B cell (primary cell): ENCODE results near the gene C13orf42. TPM values are rescaled to one million over a fixed set of nuclear protein-coding genes. Genes with fewer than 3 reads are reported as not detected.
"Not testable (repeated sequence)": the region's sequence is repeated elsewhere in the genome, so short reads cannot be mapped to it uniquely, and the experiment has no call there.

Source experiments
- ATAC-seq: fragments of 200-7000 bp; cut with Tn5 transposase; one replicate; pipeline ENCODE4 v1.10.0; 2021; ENCODE audit warnings: low read depth, mild to moderate bottlenecking, moderate number of reproducible peaks, moderate library complexity
- CTCF ChIA-PET: fragments of 350-600 bp; sonication (Branson Sonifier 250); formaldehyde crosslinking; loops from one replicate; lab custom pipeline; 2021; ENCODE audit warnings: antibody characterized with exemption, inconsistent platforms; lab: Charles Lee
- POLR2A ChIA-PET: fragments of 350-600 bp; sonication (Branson Sonifier 250); formaldehyde crosslinking; loops from one replicate; lab custom pipeline; 2021; ENCODE audit warnings: antibody characterized with exemption; lab: Charles Lee
- DNase-seq: peaks from one replicate; pipeline ENCODE4 v3.0.0; 2013
- H2AFZ ChIP-seq: 2 replicates; pipeline ENCODE4 v1.6.1; 2012; ENCODE audit warnings: mild to moderate bottlenecking, low read depth, low read length; ENCODE audit not compliant: insufficient read depth, poor library complexity, severe bottlenecking
- H3K27ac ChIP-seq, 2 donors: 1 replicate in 1 of 2; 2 replicates in 1 of 2; pipeline ENCODE4 v1.5.1; 2012 to 2013; ENCODE audit warnings: low read length in 2 of 2, mild to moderate bottlenecking in 2 of 2, moderate library complexity in 1 of 2
- H3K27me3 ChIP-seq, 4 experiments: fragments of 200-600 bp in 1 of 4; sonication (generic) in 1 of 4; replicated peaks in 1 of 4; 1 replicate in 2 of 4; 2 replicates in 2 of 4; pipeline versions ENCODE4 v1.6.1 to v1.7.0; 2013 to 2016; ENCODE audit warnings: low read length in 3 of 4, mild to moderate bottlenecking in 2 of 4, mixed read lengths in 1 of 4, moderate library complexity in 1 of 4; ENCODE audit not compliant: insufficient read depth in 4 of 4, control insufficient read depth in 3 of 4; ENCODE audit errors: control extremely low read depth in 1 of 4
- H3K36me3 ChIP-seq, 2 experiments: replicated peaks in 1 of 2; 1 replicate in 1 of 2; 2 replicates in 1 of 2; pipeline versions ENCODE4 v1.6.1 to v1.7.1; 2013; ENCODE audit warnings: low read length in 1 of 2; ENCODE audit not compliant: insufficient read depth in 2 of 2, control insufficient read depth in 1 of 2; ENCODE audit errors: control extremely low read depth in 1 of 2, extremely low read depth in 1 of 2
- H3K4me1 ChIP-seq, 2 donors: fragments of 200-600 bp in 1 of 2; sonication (generic) in 1 of 2; 1 replicate in 1 of 2; 2 replicates in 1 of 2; pipeline versions ENCODE4 v1.5.1 to v1.6.1; 2013 to 2017; ENCODE audit warnings: low read length in 2 of 2; ENCODE audit not compliant: control insufficient read depth in 2 of 2, insufficient read depth in 2 of 2
- H3K4me2 ChIP-seq: replicated peaks from 2 replicates; pipeline ENCODE3; 2012; ENCODE audit warnings: mild to moderate bottlenecking, low read depth, low read length; ENCODE audit not compliant: poor library complexity, severe bottlenecking
- H3K4me3 ChIP-seq, 5 experiments: fragments of 200-600 bp in 1 of 5; sonication (generic) in 1 of 5; 1 replicate in 3 of 5; 2 replicates in 2 of 5; pipeline versions ENCODE4 v1.5.1 to v1.7.0; 2011 to 2016; ENCODE audit warnings: low read length in 4 of 5, mild to moderate bottlenecking in 4 of 5, low read depth in 2 of 5, control low read depth in 1 of 5, moderate library complexity in 1 of 5; ENCODE audit not compliant: insufficient read depth in 1 of 5; ENCODE audit errors: control extremely low read depth in 1 of 5, extremely low read depth in 1 of 5
- H3K79me2 ChIP-seq: fragments of 200-600 bp; sonication (generic); one replicate; pipeline ENCODE4 v1.6.0; 2016; ENCODE audit warnings: low read length; ENCODE audit not compliant: control insufficient read depth, insufficient read depth
- H3K9ac ChIP-seq: fragments of 200-600 bp; sonication (generic); 2 replicates; pipeline ENCODE4 v1.6.1; 2017; ENCODE audit warnings: mild to moderate bottlenecking, low read length, moderate library complexity
- H3K9me3 ChIP-seq, 3 donors: one replicate each; pipeline versions ENCODE4 v1.6.1 to v1.7.1; 2013; ENCODE audit warnings: low read length in 2 of 3; ENCODE audit not compliant: control insufficient read depth in 2 of 3, insufficient read depth in 1 of 3; ENCODE audit errors: control extremely low read depth in 1 of 3
- H4K20me1 ChIP-seq: 2 replicates; pipeline ENCODE4 v1.6.0; 2012; ENCODE audit warnings: mild to moderate bottlenecking, low read length; ENCODE audit not compliant: insufficient read depth, control insufficient read depth, poor library complexity, severe bottlenecking
- H3K27ac Mint-ChIP-seq: one replicate; pipeline ENCODE4 v1.8.0; 2021; ENCODE audit warnings: mixed read lengths
- H3K27me3 Mint-ChIP-seq: one replicate; pipeline ENCODE4 v1.8.0; 2021; ENCODE audit warnings: mixed read lengths
- H3K4me1 Mint-ChIP-seq: one replicate; pipeline ENCODE4 v1.8.0; 2021; ENCODE audit warnings: mixed read lengths
- H3K4me3 Mint-ChIP-seq: one replicate; pipeline ENCODE4 v1.8.0; 2021; ENCODE audit warnings: mixed read lengths
- H3K9me3 Mint-ChIP-seq: one replicate; pipeline ENCODE4 v1.8.0; 2022; ENCODE audit warnings: mixed read lengths; ENCODE audit not compliant: insufficient read depth
- CTCF ChIP-seq: fragments of 200-600 bp; IDR thresholded peaks from one replicate; pipeline ENCODE4 v1.8.0; 2022; ENCODE audit warnings: antibody characterized with exemption, mild to moderate bottlenecking
- EZH2 ChIP-seq: IDR thresholded peaks from 2 replicates; pipeline ENCODE4 v1.6.1; 2012; ENCODE audit warnings: borderline replicate concordance, low read depth, mild to moderate bottlenecking, moderate library complexity, low read length; ENCODE audit not compliant: insufficient read depth, poor library complexity, severe bottlenecking
- WGBS: methylation state at CpG from one replicate; pipeline ENCODE4 v1.1.5; 2013; ENCODE audit warnings: missing lambda C conversion rate; ENCODE audit not compliant: insufficient coverage; 5-methylcytosine and 5-hydroxymethylcytosine counted together
- intact Hi-C: fragments of 100-400 bp; cut with micrococcal nuclease; formaldehyde crosslinking; loops from one replicate; pipeline ENCODE4 v1.10.0; 2022
- polyA plus RNA-seq: library from polyadenylated mRNA; depleted of rRNA; stranded (reverse); fragments of >200 nt; gene quantifications from 2 replicates; pipeline ENCODE4 v1.2.3, GENCODE V29; 2012
- total RNA-seq, 2 donors: library from RNA; stranded (reverse); fragments of 120-200 nt in 1 of 2; gene quantifications; 1 replicate in 1 of 2; 2 replicates in 1 of 2; pipeline versions ENCODE4 v1.2.3 to v1.2.4, GENCODE V29; 2013 to 2022

Gene C13orf42
- total and polyA plus RNA-seq, 2 donors (not counting 1 experiment from before 2014, with no cell fraction given): not detected

GRCh38 chr13:51122868-51123566, 11.9 kb upstream of the C13orf42 start:
- H3K79me2 ChIP-seq: no peaks in the 10 kb centered on the region
- no peak for ATAC-seq
- no peaks in the 10 kb centered on the region for H3K9me3 Mint-ChIP-seq
- WGBS: 26% methylated on average over 4 of the region's 6 CpGs
- H4K20me1 ChIP-seq: no peaks in the 10 kb centered on the region
- H3K4me1 ChIP-seq: peaks cover 0 to 8% of the 10 kb centered on the region in 2 donors
- no peak overlapping the region for H2AFZ ChIP-seq
- H3K4me3 Mint-ChIP-seq: no peak overlapping the region
- CTCF ChIA-PET: interaction anchor here (6.8 to 10.6 kb wide), 2 partner anchors 164 to 675 kb away, joined by 55 to 150 read pairs; no protein-coding TSS in a partner anchor
- H3K9me3 ChIP-seq: peaks cover 0 to 3% (median 2%) of the 10 kb centered on the region in 3 donors
- H3K9ac ChIP-seq: no peak overlapping the region
- H3K27me3 Mint-ChIP-seq: peaks cover 29% of the 10 kb centered on the region
- no peak for DNase-seq
- POLR2A ChIA-PET: no interaction called here
- peaks cover 0 to 6% (median 2%) of the 10 kb centered on the region in 4 experiments for H3K27me3 ChIP-seq
- no peak for TF ChIP-seq EZH2
- no peak for TF ChIP-seq CTCF
- intact Hi-C loops: no loop called here
- no peak overlapping the region for H3K27ac Mint-ChIP-seq
- H3K27ac ChIP-seq: no peak overlapping the region
- no peak overlapping the region for H3K4me2 ChIP-seq
- no peak overlapping the region for H3K4me3 ChIP-seq
- H3K4me1 Mint-ChIP-seq: peaks cover 4% of the 10 kb centered on the region
- H3K36me3 ChIP-seq: no peaks in the 10 kb centered on the region

- peak; percentile 49 for TF ChIP-seq CTCF
- H3K9me3 Mint-ChIP-seq, H3K36me3 ChIP-seq, H3K4me2 ChIP-seq, H3K4me3 Mint-ChIP-seq, POLR2A ChIA-PET, H4K20me1 ChIP-seq, H3K4me1 ChIP-seq, H3K79me2 ChIP-seq, H3K9ac ChIP-seq, H3K27me3 ChIP-seq, H3K9me3 ChIP-seq, intact Hi-C loops, H2AFZ ChIP-seq, H3K4me1 Mint-ChIP-seq, H3K4me3 ChIP-seq, ATAC-seq, H3K27ac Mint-ChIP-seq, H3K27ac ChIP-seq: not testable (repeated sequence)
- CTCF ChIA-PET: interaction anchor here (0.8 to 10.6 kb wide), 3 partner anchors 166 to 1146 kb away, joined by 4 to 150 read pairs (median 7); no protein-coding TSS in a partner anchor
- WGBS: 100% methylated on average over 3 of the region's 11 CpGs
- peaks cover 40% of the 10 kb centered on the region for H3K27me3 Mint-ChIP-seq
- peak; percentile 29 for DNase-seq
Observed at GRCh38 chr13:51120873-51121272, 9.8 kb upstream of the C13orf42 start.
